Ammon's horn (tissue), 1 donor: ENCODE data around the gene SUPT3H.

Experiments used
- DNase-seq: peaks from one replicate; pipeline ENCODE4 v3.0.0-alpha.2; 2016; ENCODE audit warnings: low spot score

SUPT3H gene

DNA sequence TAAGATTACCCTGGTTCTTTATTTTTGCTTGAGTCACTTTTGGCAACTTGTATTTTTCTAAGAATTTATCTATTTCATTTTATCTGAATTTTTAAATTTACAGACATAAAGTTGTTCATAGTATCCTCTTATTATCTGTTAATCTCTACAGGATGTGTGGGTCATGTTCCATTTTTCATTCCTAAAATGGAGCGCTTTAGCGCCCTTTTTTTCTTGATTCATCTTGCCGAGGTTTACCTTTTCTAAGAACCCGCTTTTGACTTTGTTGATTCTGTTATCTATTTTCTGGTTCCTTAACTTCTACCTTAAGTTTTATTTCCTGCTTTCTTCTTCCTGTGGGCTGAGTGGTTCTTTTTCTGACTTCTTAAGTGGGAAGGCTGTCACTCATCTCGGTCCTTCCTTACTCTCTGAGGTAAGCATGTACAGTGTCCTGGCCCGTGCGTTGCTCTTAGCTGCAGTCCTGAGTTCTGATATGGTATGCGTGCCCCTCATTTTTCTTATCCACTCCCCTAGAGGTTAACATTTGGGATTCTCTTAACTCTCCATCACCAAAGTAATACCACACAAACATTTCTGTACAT, 590.4 kb downstream of the SUPT3H start:
- DNase-seq, result no peak

DNA sequence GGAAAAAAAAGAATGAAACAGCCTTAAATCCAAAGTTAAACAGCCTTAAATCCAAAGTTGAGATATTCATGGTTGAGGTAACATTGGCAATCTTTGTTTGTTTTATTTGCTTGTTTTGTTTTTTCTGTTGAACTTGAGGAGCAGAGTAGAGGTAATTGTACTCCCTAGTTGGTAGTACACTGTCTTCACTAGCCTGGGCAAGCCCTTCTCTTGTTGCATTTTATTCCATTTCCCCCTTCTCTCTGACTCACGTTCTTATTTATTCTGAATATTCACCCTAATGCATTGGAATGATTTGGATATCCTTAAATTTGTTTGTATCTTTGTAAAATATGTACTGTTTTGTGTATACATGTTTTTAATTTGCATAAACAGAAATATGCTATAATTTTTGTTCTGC, 592.6 kb downstream of the SUPT3H start:
- DNase-seq, result no peak

DNA sequence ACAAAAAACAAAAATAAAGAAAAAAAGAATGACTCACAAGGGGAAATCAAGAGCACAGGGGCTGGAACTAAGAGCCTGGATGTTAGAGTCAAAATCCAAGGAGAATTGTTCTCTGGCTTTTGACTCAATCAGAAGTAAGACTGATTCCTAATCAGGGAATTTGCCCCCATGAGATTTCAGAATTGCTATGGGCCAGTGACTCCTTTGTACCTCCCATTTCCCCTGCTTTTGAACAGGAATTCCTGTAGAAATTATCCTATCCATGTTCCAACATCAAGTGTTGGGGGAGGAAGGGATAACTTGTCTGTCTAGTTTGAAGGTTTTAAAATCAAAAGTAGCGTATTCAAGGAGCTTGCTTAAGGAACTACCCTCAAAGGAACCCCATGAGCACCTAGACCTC, 593.5 kb downstream of the SUPT3H start:
- no peak for DNase-seq

DNA sequence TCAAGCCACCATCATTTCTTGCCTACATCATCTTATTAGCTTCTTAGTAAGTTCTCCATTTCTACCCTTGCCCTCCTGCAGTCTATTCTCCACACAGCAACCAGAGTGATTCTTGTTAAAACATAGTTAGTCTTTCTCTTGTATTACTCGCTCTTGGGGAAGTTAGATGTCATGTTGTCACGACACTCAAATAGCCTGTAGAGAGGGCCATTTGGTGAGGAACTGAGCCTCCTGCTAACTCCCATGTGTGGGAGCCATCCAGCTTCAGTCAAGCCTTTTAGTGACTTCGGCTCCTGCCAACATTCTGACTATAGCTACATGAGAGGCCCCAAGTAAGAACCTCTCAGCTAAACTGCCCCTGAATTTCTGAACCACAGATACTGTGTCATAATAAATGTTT, 594.8 kb downstream of the SUPT3H start:
- DNase-seq, result no peak

GRCh38 chr6:44781912-44782597, 595.7 kb downstream of the SUPT3H start:
- no peak for DNase-seq

- DNase-seq, result no peak
Observed at GRCh38 chr6:44780161-44780560, 597.6 kb downstream of the SUPT3H start.

DNA sequence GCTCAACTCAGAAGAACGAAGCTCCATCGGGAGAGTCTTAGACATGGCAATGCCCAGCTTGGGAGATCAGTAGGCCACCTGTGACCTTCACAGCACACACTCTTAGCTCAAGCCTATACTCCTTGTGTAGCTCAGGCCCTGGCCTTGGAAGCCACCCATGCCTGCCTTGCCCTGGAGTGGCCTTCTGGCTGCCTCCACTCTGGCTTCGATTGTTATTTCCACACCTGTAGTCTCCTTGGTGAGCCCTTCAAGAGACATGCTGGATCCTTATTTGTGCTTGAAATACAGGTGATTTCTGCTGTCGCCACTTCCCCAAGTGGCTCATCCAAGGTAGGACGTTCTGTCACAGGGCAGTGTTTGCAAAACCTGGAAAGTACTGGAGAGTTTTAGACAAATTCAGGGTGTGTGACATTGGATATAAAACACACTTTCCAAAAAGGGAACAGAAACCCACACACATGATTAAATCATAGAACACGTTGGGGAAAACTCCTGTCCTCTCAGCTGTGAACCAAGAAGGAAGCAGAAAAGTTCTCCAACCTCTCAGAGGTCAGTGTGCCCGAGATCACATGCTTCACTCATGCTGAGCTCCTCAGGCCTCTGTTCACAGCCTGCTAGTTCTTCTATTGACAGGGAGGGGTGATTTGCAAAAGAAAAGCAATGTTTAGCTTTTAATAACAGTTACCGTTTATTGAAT, 598.5 kb downstream of the SUPT3H start:
- DNase-seq, result peak; percentile 66
